GM21381 (cell line): ENCODE data around the gene DLG2.
A peak's percentile ranks its signal among the peaks of the same experiment; 100 is the strongest.
"Not testable (repeated sequence)": the region's sequence is repeated elsewhere in the genome, so short reads cannot be mapped to it uniquely, and the experiment has no call there.

Source experiments
- ATAC-seq: cut with Tn5 transposase; IDR thresholded peaks from one replicate; pipeline ENCODE4 v1.9.1; 2021; ENCODE audit warnings: mild to moderate bottlenecking, moderate library complexity; ENCODE audit not compliant: unreplicated experiment

Gene DLG2

GRCh38 chr11:84322211-84322610 lies 1304.9 kb downstream of the DLG2 start:
- ATAC-seq, result no peak

GRCh38 chr11:84319863-84320262 lies 1307.3 kb downstream of the DLG2 start:
- ATAC-seq, result no peak

- no peak for ATAC-seq
Observed at GRCh38 chr11:84316866-84317555, 1310.1 kb downstream of the DLG2 start.

GRCh38 chr11:84313830-84314359 lies 1313.2 kb downstream of the DLG2 start:
- no peak for ATAC-seq

- ATAC-seq, result no peak
Observed at GRCh38 chr11:84310268-84310667, 1316.9 kb downstream of the DLG2 start.

GRCh38 chr11:84308491-84308890 lies 1318.7 kb downstream of the DLG2 start:
- ATAC-seq, result not testable (repeated sequence)

- ATAC-seq, result no peak
Observed at GRCh38 chr11:84300092-84300491, 1327.1 kb downstream of the DLG2 start.

GRCh38 chr11:84297570-84297969 lies 1329.6 kb downstream of the DLG2 start:
- ATAC-seq, result no peak

- ATAC-seq, result no peak
Observed at GRCh38 chr11:84295815-84296214, 1331.3 kb downstream of the DLG2 start.

- no peak for ATAC-seq
Observed at GRCh38 chr11:84292955-84293354, 1334.2 kb downstream of the DLG2 start.

GRCh38 chr11:84292006-84292405 lies 1335.1 kb downstream of the DLG2 start:
- no peak for ATAC-seq

GRCh38 chr11:84290647-84291046 lies 1336.5 kb downstream of the DLG2 start:
- no peak for ATAC-seq

GRCh38 chr11:84289381-84289906 lies 1337.7 kb downstream of the DLG2 start:
- peak; percentile 99 for ATAC-seq

GRCh38 chr11:84273541-84273940 lies 1353.6 kb downstream of the DLG2 start:
- no peak for ATAC-seq

GRCh38 chr11:84270466-84270865 lies 1356.7 kb downstream of the DLG2 start:
- no peak for ATAC-seq

- ATAC-seq, result no peak
Observed at GRCh38 chr11:84264066-84264465, 1363.1 kb downstream of the DLG2 start.

- ATAC-seq, result no peak
Observed at GRCh38 chr11:84261707-84262106, 1365.4 kb downstream of the DLG2 start.

- no peak for ATAC-seq
Observed at GRCh38 chr11:84260862-84261261, 1366.3 kb downstream of the DLG2 start.

- ATAC-seq, result no peak
Observed at GRCh38 chr11:84256618-84257017, 1370.5 kb downstream of the DLG2 start.

- ATAC-seq, result no peak
Observed at GRCh38 chr11:84255483-84255882, 1371.7 kb downstream of the DLG2 start.

- no peak for ATAC-seq
Observed at GRCh38 chr11:84250834-84251613, 1376.1 kb downstream of the DLG2 start.
